ENCODE results near the gene MFF. TPM values are rescaled to one million over a fixed set of nuclear protein-coding genes. Genes with fewer than 3 reads are reported as not detected.

MFF gene
- total RNA-seq, 1 experiment from 2014 or later = 103 TPM

- Histone ChIP-seq H3K9me3 (ENCODE audit: low read length) (no peaks in the 10 kb centered on the region), H3K9me2 (replicated peaks; ENCODE audit: low read length) (no peaks in the 10 kb centered on the region), H3K4me3 (ENCODE audit: low read length) (no peak overlapping the region), H3K9ac (ENCODE audit: low read length) (no peak overlapping the region), H4K20me1 (ENCODE audit: low read length) (no peaks in the 10 kb centered on the region), H3K79me2 (ENCODE audit: low read length) (no peaks in the 10 kb centered on the region), H2AFZ (ENCODE audit: low read length) (no peak overlapping the region), H3K4me2 (ENCODE audit: low read length) (no peak overlapping the region), H3F3A (ENCODE audit: low read length, unreplicated experiment) (no peaks in the 10 kb centered on the region), H3K27ac (ENCODE audit: low read length) (no peak overlapping the region), H3K36me3 (ENCODE audit: low read depth, low read length) (no peaks in the 10 kb centered on the region), H3K27me3 (ENCODE audit: low read length) (no peaks in the 10 kb centered on the region), H3K4me1 (ENCODE audit: insufficient read depth, low read length) (peaks cover 20% of the 10 kb centered on the region)
- BruUV-seq (replicated peaks) = no TSS peak
- POLR2A ChIA-PET (ENCODE audit: unreplicated experiment) = no interaction called here
- DNase-seq (no peak), ATAC-seq (no peak)
- CTCF ChIA-PET = no interaction called here
- intact Hi-C loops (cut with micrococcal nuclease) = no loop called here
- TF ChIP-seq EZH2phosphoT487 (IDR thresholded peaks at IDR 0.05; ENCODE audit: borderline replicate concordance, low read length) (no peak), CTCF (conservative IDR thresholded peaks at IDR 0.05; ENCODE audit: low read depth, low read length) (no peak), EZH2 (IDR thresholded peaks at IDR 0.05; ENCODE audit: low read length, unreplicated experiment) (no peak)
Measured at GRCh38 chr2:227390468-227391256, 65.6 kb downstream of the MFF start.

- BruUV-seq (replicated peaks) = no TSS peak
- intact Hi-C loops (cut with micrococcal nuclease) = no loop called here
- H4K20me1 ChIP-seq (ENCODE audit: low read length) = no peaks in the 10 kb centered on the region
Measured at GRCh38 chr2:227394401-227394800, 69.3 kb downstream of the MFF start.

More at GRCh38 chr2:227394401-227394800, 69.3 kb downstream of the MFF start:
- H3K9me3 ChIP-seq (ENCODE audit: low read length) = no peaks in the 10 kb centered on the region
- H3K36me3 ChIP-seq (ENCODE audit: low read depth, low read length) = no peaks in the 10 kb centered on the region
- no peak overlapping the region for H3K9ac ChIP-seq (ENCODE audit: low read length)
- no peaks in the 10 kb centered on the region for H3K9me2 ChIP-seq (replicated peaks; ENCODE audit: low read length)
- no peak for DNase-seq
- no peaks in the 10 kb centered on the region for H3F3A ChIP-seq (ENCODE audit: low read length, unreplicated experiment)
- peaks cover 12% of the 10 kb centered on the region for H3K4me1 ChIP-seq (ENCODE audit: insufficient read depth, low read length)
- H2AFZ ChIP-seq (ENCODE audit: low read length) = no peak overlapping the region
- H3K4me2 ChIP-seq (ENCODE audit: low read length) = no peak overlapping the region
- TF ChIP-seq CTCF (conservative IDR thresholded peaks at IDR 0.05; ENCODE audit: low read depth, low read length) = no peak
- no peak for TF ChIP-seq EZH2 (IDR thresholded peaks at IDR 0.05; ENCODE audit: low read length, unreplicated experiment)
- no peak for TF ChIP-seq EZH2phosphoT487 (IDR thresholded peaks at IDR 0.05; ENCODE audit: borderline replicate concordance, low read length)
- H3K4me3 ChIP-seq (ENCODE audit: low read length) = no peak overlapping the region
- no peaks in the 10 kb centered on the region for H3K27me3 ChIP-seq (ENCODE audit: low read length)
- H3K27ac ChIP-seq (ENCODE audit: low read length) = no peak overlapping the region
- ChIA-PET POLR2A (ENCODE audit: unreplicated experiment) (no interaction called here), CTCF (no interaction called here)
- no peaks in the 10 kb centered on the region for H3K79me2 ChIP-seq (ENCODE audit: low read length)
- no peak for ATAC-seq

Data from PC-3 (cell line).